Upper lobe of right lung (tissue), 1 donor: Measurements from ENCODE around the gene TPH2. TPM values are rescaled to one million over a fixed set of nuclear protein-coding genes. Genes with fewer than 3 reads are reported as not detected.

Experiments
- ATAC-seq: fragments of 200-7000 bp; cut with Tn5 transposase; one replicate; pipeline ENCODE4 v1.9.1; 2020; ENCODE audit warnings: mild to moderate bottlenecking, moderate library complexity
- DNase-seq: peaks from one replicate; pipeline ENCODE4 v3.0.0-alpha.2; 2020
- H3K27ac ChIP-seq: fragments of 200-600 bp; one replicate; pipeline ENCODE4 v1.8.0; 2022
- H3K27me3 ChIP-seq: fragments of 200-600 bp; one replicate; pipeline ENCODE4 v1.8.0; 2022; ENCODE audit warnings: mild to moderate bottlenecking
- H3K36me3 ChIP-seq: fragments of 200-600 bp; one replicate; pipeline ENCODE4 v1.8.0; 2022
- H3K4me1 ChIP-seq: fragments of 200-600 bp; one replicate; pipeline ENCODE4 v1.8.0; 2022
- H3K4me3 ChIP-seq: fragments of 200-600 bp; one replicate; pipeline ENCODE4 v1.8.0; 2022; ENCODE audit warnings: mild to moderate bottlenecking
- H3K9me3 ChIP-seq: fragments of 200-600 bp; one replicate; pipeline ENCODE4 v1.8.0; 2022
- CTCF ChIP-seq: fragments of 200-600 bp; IDR thresholded peaks from one replicate; pipeline ENCODE4 v1.8.0; 2022; ENCODE audit warnings: antibody characterized with exemption
- intact Hi-C: fragments of 100-400 bp; cut with DNase I; formaldehyde crosslinking; loops from one replicate; pipeline ENCODE4 v1.11.0; 2022
- total RNA-seq: library from RNA; stranded (reverse); fragmentation: NEBNext Ultra II Directional; extraction: Animal tissue kit (Norgen Biotek cat#: 25700); gene quantifications from one replicate; pipeline ENCODE4 v1.2.1, GENCODE V29; 2021
- donor health status: DM: no; HTN: yes; CAD: no; lungs with severe emphysema.

The TPH2 gene
- total RNA-seq, 1 donor from 2014 or later, result not detected

GRCh38 chr12:72010356-72010755 is 71.7 kb downstream of the TPH2 start:
- no peak for TF ChIP-seq CTCF
- H3K4me3 ChIP-seq, result no peak overlapping the region
- ATAC-seq (no peak), DNase-seq (no peak)
- H3K4me1 ChIP-seq, result no peaks in the 10 kb centered on the region
- no peaks in the 10 kb centered on the region for H3K36me3 ChIP-seq
- intact Hi-C loops, result no loop called here
- H3K27ac ChIP-seq, result no peak overlapping the region
- H3K9me3 ChIP-seq, result no peaks in the 10 kb centered on the region
- H3K27me3 ChIP-seq, result no peaks in the 10 kb centered on the region

- Histone ChIP-seq H3K4me1 (no peaks in the 10 kb centered on the region), H3K27me3 (no peaks in the 10 kb centered on the region), H3K9me3 (no peaks in the 10 kb centered on the region), H3K36me3 (no peaks in the 10 kb centered on the region), H3K4me3 (no peak overlapping the region), H3K27ac (no peak overlapping the region)
- no peak for ATAC-seq
- DNase-seq, result no peak
- TF ChIP-seq CTCF, result no peak
- intact Hi-C loops, result no loop called here
These were observed 72.7 kb downstream of the TPH2 start for GRCh38 chr12:72011374-72011773.

GRCh38 chr12:72012874-72013273 is 74.2 kb downstream of the TPH2 start:
- Histone ChIP-seq H3K4me3 (no peak overlapping the region), H3K36me3 (no peaks in the 10 kb centered on the region), H3K27ac (no peak overlapping the region), H3K4me1 (no peaks in the 10 kb centered on the region), H3K9me3 (no peaks in the 10 kb centered on the region), H3K27me3 (no peaks in the 10 kb centered on the region)
- no peak for TF ChIP-seq CTCF
- intact Hi-C loops, result no loop called here
- DNase-seq (no peak), ATAC-seq (no peak)

- no peak for TF ChIP-seq CTCF
- Histone ChIP-seq H3K27me3 (no peaks in the 10 kb centered on the region), H3K36me3 (no peaks in the 10 kb centered on the region), H3K4me1 (no peaks in the 10 kb centered on the region), H3K4me3 (no peak overlapping the region), H3K9me3 (no peaks in the 10 kb centered on the region), H3K27ac (no peak overlapping the region)
- ATAC-seq (no peak), DNase-seq (no peak)
- intact Hi-C loops, result no loop called here
These were observed 77.2 kb downstream of the TPH2 start for GRCh38 chr12:72015895-72016294.

GRCh38 chr12:72017054-72017651 is 78.5 kb downstream of the TPH2 start:
- Histone ChIP-seq H3K27me3 (no peaks in the 10 kb centered on the region), H3K9me3 (no peaks in the 10 kb centered on the region), H3K4me3 (no peak overlapping the region), H3K36me3 (no peaks in the 10 kb centered on the region), H3K4me1 (no peaks in the 10 kb centered on the region), H3K27ac (no peak overlapping the region)
- DNase-seq (peak; percentile 66), ATAC-seq (peak; percentile 98)
- intact Hi-C loops, result no loop called here
- TF ChIP-seq CTCF, result peak; percentile 80

GRCh38 chr12:72018036-72018435 is 79.4 kb downstream of the TPH2 start:
- no peak for TF ChIP-seq CTCF
- Histone ChIP-seq H3K36me3 (no peaks in the 10 kb centered on the region), H3K27me3 (no peaks in the 10 kb centered on the region), H3K27ac (no peak overlapping the region), H3K4me3 (no peak overlapping the region), H3K4me1 (no peaks in the 10 kb centered on the region), H3K9me3 (no peaks in the 10 kb centered on the region)
- intact Hi-C loops, result no loop called here
- no peak for ATAC-seq
- no peak for DNase-seq
